ENCODE measurements around the gene PAK1. TPM values are rescaled to one million over a fixed set of nuclear protein-coding genes. Genes with fewer than 3 reads are reported as not detected.

PAK1 gene
- total and polyA plus RNA-seq, 9 of the 15 experiments (the other 6 are each of a cell fraction or from before 2014, with no cell fraction given), result 0.52 to 11.7 (median 1.9) TPM

DNA sequence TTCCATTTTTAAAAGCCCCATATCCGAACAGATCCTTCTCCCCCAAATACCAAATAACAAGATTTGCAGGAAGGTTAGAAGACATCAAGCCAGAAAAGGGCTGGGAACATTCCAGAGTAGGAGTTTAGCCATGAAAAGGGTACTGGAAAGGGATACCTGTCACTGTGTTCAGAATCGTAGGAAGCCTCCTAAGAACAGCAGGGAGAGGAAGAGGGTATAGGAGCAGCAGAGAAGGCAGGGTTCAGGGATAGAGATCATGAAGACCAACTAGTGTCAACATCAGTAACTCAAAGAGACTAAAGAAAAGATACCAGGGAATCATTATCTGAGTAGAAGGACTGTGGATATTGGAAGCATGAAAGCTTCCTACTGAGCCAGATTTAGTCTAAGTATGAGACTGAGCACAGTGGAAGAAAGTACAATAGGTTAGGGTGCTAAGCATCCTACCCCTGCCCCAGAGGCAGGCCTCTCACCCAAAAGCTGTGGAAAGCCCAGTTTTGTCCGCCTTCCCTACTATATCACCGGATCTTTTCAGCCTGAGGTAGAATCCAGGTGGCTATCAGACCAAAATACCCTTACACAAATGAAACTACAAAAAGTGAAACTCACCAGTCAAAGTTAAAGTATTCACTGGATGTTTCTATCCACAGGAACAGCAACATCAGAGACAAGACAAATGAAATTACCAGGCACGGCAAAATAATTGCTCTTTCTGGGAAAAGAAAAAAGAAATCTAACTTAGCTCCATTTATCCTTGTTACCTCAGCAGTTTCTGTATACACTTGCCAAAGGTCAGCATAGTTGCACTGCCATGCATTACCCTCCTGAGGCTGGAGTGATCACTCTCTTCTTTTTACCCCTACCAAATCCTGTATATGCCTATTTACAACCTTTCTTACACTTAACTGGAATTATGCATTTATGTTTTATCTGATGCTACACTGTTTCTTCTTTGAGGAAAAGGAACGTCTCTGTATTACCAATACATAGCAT is 189.1 kb downstream of the PAK1 start:
- Histone ChIP-seq H3K4me2 (ENCODE audit: insufficient read depth, low read length) (no peak overlapping the region), H3K9me3 (replicated peaks; ENCODE audit: control insufficient read depth, insufficient read depth, low read depth, low read length) (no peaks in the 10 kb centered on the region), H3K36me3 (ENCODE audit: control insufficient read depth, insufficient read depth, low read length) (no peaks in the 10 kb centered on the region), H4K20me1 (replicated peaks; ENCODE audit: control insufficient read depth, insufficient read depth, low read length) (no peaks in the 10 kb centered on the region), H3K27ac (ENCODE audit: extremely low read depth, low read depth, low read length) (no peak overlapping the region), H3K79me2 (ENCODE audit: control insufficient read depth, insufficient read depth, low read length) (no peaks in the 10 kb centered on the region), H2AFZ (ENCODE audit: low read depth, low read length) (no peak overlapping the region), H3K9me1 (ENCODE audit: control insufficient read depth, insufficient read depth, low read length) (no peaks in the 10 kb centered on the region), H3K4me3 (no peak overlapping the region), H3K9ac (ENCODE audit: insufficient read depth in 1 of 2, low read depth in 2 of 2, low read length in 2 of 2) (no peak overlapping the region), H3K4me1 (replicated peaks in 1 of 2; ENCODE audit: control insufficient read depth in 2 of 2, insufficient read depth in 2 of 2, low read length in 2 of 2) (no peaks in the 10 kb centered on the region), H3K27me3 (ENCODE audit: control insufficient read depth in 2 of 2, insufficient read depth in 2 of 2, low read length in 2 of 2) (peaks cover 0 to 7% of the 10 kb centered on the region in 2 experiments; a peak in 1 of 5 replicates)
- DNase-seq (ENCODE audit: extremely low read depth in 1 of 4, low spot score in 3 of 4) (no peak), FAIRE-seq (no peak), ATAC-seq (no peak)
- 2% methylated on average over 6 of the region's 6 CpGs for WGBS (ENCODE audit: insufficient coverage, low coverage, missing lambda C conversion rate)
- ChIA-PET CTCF (ENCODE audit: low intra/inter-chr PET ratio) (no interaction called here), POLR2A (interaction anchor here (0.6 to 1.3 kb wide), 3 partner anchors 11 to 110 kb away, joined by 3 to 7 read pairs (median 3); no protein-coding TSS in a partner anchor)
- intact Hi-C loops (cut with micrococcal nuclease), result no loop called here
- TF ChIP-seq RFX7 (CRISPR knock-in tag; IDR thresholded peaks at IDR 0.05) (no peak), HDGF (IDR thresholded peaks at IDR 0.05) (no peak)
- no TSS peak for BruUV-seq (replicated peaks)
- in situ Hi-C loops (cut with MboI), result no loop called here

GRCh38 chr11:77283101-77283500 is 190.8 kb downstream of the PAK1 start:
- ChIA-PET POLR2A (interaction anchor here (0.6 kb wide), 1 partner anchor 1267 kb away, joined by 3 read pairs; no protein-coding TSS in a partner anchor), CTCF (ENCODE audit: low intra/inter-chr PET ratio) (no interaction called here)
- Histone ChIP-seq H3K27ac (ENCODE audit: extremely low read depth, low read depth, low read length) (no peak overlapping the region), H3K9me1 (ENCODE audit: control insufficient read depth, insufficient read depth, low read length) (no peaks in the 10 kb centered on the region), H3K4me2 (ENCODE audit: insufficient read depth, low read length) (no peak overlapping the region), H3K36me3 (ENCODE audit: control insufficient read depth, insufficient read depth, low read length) (no peaks in the 10 kb centered on the region), H3K9ac (ENCODE audit: insufficient read depth in 1 of 2, low read depth in 2 of 2, low read length in 2 of 2) (no peak overlapping the region), H3K4me1 (replicated peaks in 1 of 2; ENCODE audit: control insufficient read depth in 2 of 2, insufficient read depth in 2 of 2, low read length in 2 of 2) (no peaks in the 10 kb centered on the region; a peak in 1 of 5 replicates), H3K27me3 (ENCODE audit: control insufficient read depth in 2 of 2, insufficient read depth in 2 of 2, low read length in 2 of 2) (peaks cover 0 to 4% of the 10 kb centered on the region in 2 experiments; a peak in 1 of 5 replicates), H3K79me2 (ENCODE audit: control insufficient read depth, insufficient read depth, low read length) (no peaks in the 10 kb centered on the region), H4K20me1 (replicated peaks; ENCODE audit: control insufficient read depth, insufficient read depth, low read length) (no peaks in the 10 kb centered on the region), H3K4me3 (no peak overlapping the region), H2AFZ (ENCODE audit: low read depth, low read length) (no peak overlapping the region), H3K9me3 (replicated peaks; ENCODE audit: control insufficient read depth, insufficient read depth, low read depth, low read length) (no peaks in the 10 kb centered on the region)
- no TSS peak for BruUV-seq (replicated peaks)
- FAIRE-seq (no peak), ATAC-seq (no peak), DNase-seq (ENCODE audit: extremely low read depth in 1 of 4, low spot score in 3 of 4) (no peak)
- intact Hi-C loops (cut with micrococcal nuclease) (no loop called here), in situ Hi-C loops (cut with MboI) (no loop called here)
- 1% methylated on average over 3 of the region's 3 CpGs for WGBS (ENCODE audit: insufficient coverage, low coverage, missing lambda C conversion rate)
- no peak for TF ChIP-seq RBM17 (IDR thresholded peaks at IDR 0.05; ENCODE audit: borderline replicate concordance, low read depth, low read length)
- TF ChIP-seq VEZF1 (CRISPR knock-in tag; IDR thresholded peaks at IDR 0.05), result no peak
- TF ChIP-seq, protein P1, sequence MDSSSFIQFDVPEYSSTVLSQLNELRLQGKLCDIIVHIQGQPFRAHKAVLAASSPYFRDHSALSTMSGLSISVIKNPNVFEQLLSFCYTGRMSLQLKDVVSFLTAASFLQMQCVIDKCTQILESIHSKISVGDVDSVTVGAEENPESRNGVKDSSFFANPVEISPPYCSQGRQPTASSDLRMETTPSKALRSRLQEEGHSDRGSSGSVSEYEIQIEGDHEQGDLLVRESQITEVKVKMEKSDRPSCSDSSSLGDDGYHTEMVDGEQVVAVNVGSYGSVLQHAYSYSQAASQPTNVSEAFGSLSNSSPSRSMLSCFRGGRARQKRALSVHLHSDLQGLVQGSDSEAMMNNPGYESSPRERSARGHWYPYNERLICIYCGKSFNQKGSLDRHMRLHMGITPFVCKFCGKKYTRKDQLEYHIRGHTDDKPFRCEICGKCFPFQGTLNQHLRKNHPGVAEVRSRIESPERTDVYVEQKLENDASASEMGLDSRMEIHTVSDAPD (CRISPR knock-in tag; IDR thresholded peaks at IDR 0.05), result no peak
- TF ChIP-seq, protein P2, sequence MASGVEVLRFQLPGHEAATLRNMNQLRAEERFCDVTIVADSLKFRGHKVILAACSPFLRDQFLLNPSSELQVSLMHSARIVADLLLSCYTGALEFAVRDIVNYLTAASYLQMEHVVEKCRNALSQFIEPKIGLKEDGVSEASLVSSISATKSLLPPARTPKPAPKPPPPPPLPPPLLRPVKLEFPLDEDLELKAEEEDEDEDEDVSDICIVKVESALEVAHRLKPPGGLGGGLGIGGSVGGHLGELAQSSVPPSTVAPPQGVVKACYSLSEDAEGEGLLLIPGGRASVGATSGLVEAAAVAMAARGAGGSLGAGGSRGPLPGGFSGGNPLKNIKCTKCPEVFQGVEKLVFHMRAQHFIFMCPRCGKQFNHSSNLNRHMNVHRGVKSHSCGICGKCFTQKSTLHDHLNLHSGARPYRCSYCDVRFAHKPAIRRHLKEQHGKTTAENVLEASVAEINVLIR (CRISPR knock-in tag; IDR thresholded peaks at IDR 0.05), result no peak
- TF ChIP-seq CTBP1 (IDR thresholded peaks at IDR 0.05; ENCODE audit: borderline replicate concordance), result no peak
- no peak for TF ChIP-seq SRSF1 (IDR thresholded peaks at IDR 0.05; ENCODE audit: low read depth, low read length)
- no peak for TF ChIP-seq GATAD2B (IDR thresholded peaks at IDR 0.05; ENCODE audit: borderline replicate concordance)
- TF ChIP-seq KHSRP (IDR thresholded peaks at IDR 0.05), result no peak
